Breast epithelium (tissue), 4 donors: ENCODE results near the gene CHRD. TPM values are rescaled to one million over a fixed set of nuclear protein-coding genes. Genes with fewer than 3 reads are reported as not detected.
"Not testable (repeated sequence)": the region's sequence is repeated elsewhere in the genome, so short reads cannot be mapped to it uniquely, and the experiment has no call there.

Experiments
- DNase-seq, 2 donors: peaks; one replicate each; pipeline ENCODE4 v3.0.0-alpha.2; 2019; ENCODE audit warnings: low spot score in 2 of 2
- H3K27ac ChIP-seq, 2 donors: fragments of 200-600 bp; sonication (generic) in 1 of 2; one replicate each; pipeline ENCODE4 v1.5.1; 2016 to 2019; ENCODE audit warnings: mild to moderate bottlenecking in 1 of 2
- H3K27me3 ChIP-seq, 2 donors: fragments of 200-600 bp; sonication (generic) in 1 of 2; one replicate each; pipeline versions ENCODE4 v1.5.1 to v1.6.0; 2017 to 2019; ENCODE audit warnings: control low read depth in 1 of 2, mild to moderate bottlenecking in 1 of 2
- H3K36me3 ChIP-seq: fragments of 200-600 bp; one replicate; pipeline ENCODE4 v1.5.1; 2019
- H3K4me1 ChIP-seq, 2 donors: fragments of 200-600 bp; sonication (generic); one replicate each; pipeline ENCODE4 v1.5.1; 2016 to 2019; ENCODE audit warnings: control low read depth in 1 of 2
- H3K4me3 ChIP-seq, 3 donors: fragments of 200-600 bp; sonication (generic); 1 replicate in 2 of 3; 2 replicates in 1 of 3; pipeline ENCODE4 v1.5.1; 2016 to 2019; ENCODE audit warnings: mild to moderate bottlenecking in 3 of 3, moderate library complexity in 2 of 3
- H3K9me3 ChIP-seq, 2 donors: fragments of 200-600 bp; sonication (generic) in 1 of 2; one replicate each; pipeline ENCODE4 v1.5.1; 2016 to 2019; ENCODE audit warnings: control low read depth in 1 of 2
- CTCF ChIP-seq, 3 donors: fragments of 450-650 bp; IDR thresholded peaks; one replicate each; pipeline ENCODE4 v1.5.1; 2016 to 2017; ENCODE audit warnings: antibody characterized with exemption in 3 of 3, mild to moderate bottlenecking in 3 of 3, moderate library complexity in 3 of 3
- POLR2A ChIP-seq: fragments of 450-650 bp; IDR thresholded peaks from one replicate; pipeline ENCODE4 v1.6.1; 2016; ENCODE audit warnings: antibody characterized with exemption, mild to moderate bottlenecking, moderate library complexity
- POLR2AphosphoS5 ChIP-seq, 3 donors: sonication (generic); formaldehyde crosslinking; IDR thresholded peaks; one replicate each; pipeline ENCODE4 v1.6.1; 2017; ENCODE audit warnings: antibody characterized with exemption in 3 of 3
- intact Hi-C: fragments of 100-400 bp; cut with DNase I; formaldehyde crosslinking; loops from one replicate; pipeline ENCODE4 v1.15.1; 2023; ENCODE audit warnings: low total_unique reads
- total RNA-seq, 3 donors: library from RNA; depleted of rRNA; stranded (reverse); fragments of >200 nt; gene quantifications; one replicate each; pipeline ENCODE4 v1.1.0, GENCODE V29; 2016

CHRD gene
- total RNA-seq, 3 donors from 2014 or later, result 9.6 to 20.3 (median 12.1) TPM

DNA sequence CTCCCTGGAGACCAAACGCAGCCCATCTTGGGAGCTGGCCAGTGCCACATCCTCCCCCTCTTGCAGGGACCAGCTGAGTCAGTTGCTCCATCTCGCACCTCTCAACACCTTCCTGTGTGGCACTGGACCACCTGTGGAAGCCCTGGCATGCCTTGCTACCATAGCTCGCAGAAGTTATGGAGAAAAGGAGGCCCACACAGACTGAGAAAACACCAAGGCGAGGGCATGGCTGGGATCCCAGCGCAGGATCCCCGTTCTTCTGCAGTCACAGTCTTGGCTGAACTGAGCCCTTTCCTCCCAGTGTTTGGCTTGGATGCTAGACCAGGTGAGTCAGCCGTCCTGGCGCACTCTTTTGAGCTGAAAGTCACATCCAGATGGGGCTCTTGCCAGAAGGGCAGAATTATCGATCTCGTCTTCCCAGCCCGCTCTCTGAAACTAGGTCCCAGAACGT, 46.9 kb downstream of the CHRD start:
- Histone ChIP-seq H3K4me3 (no peak overlapping the region), H3K36me3 (no peaks in the 10 kb centered on the region), H3K4me1 (no peaks in the 10 kb centered on the region), H3K9me3 (no peaks in the 10 kb centered on the region), H3K27me3 (no peaks in the 10 kb centered on the region), H3K27ac (no peak overlapping the region)
- TF ChIP-seq POLR2AphosphoS5 (IDR thresholded peaks at IDR 0.05) (no peak), CTCF (IDR thresholded peaks at IDR 0.05) (no peak), POLR2A (no peak)
- intact Hi-C loops, result no loop called here
- peak in 1 of 2 donors; percentile 65 for DNase-seq

GRCh38 chr3:184428561-184429175, 48.8 kb downstream of the CHRD start:
- intact Hi-C loops, result no loop called here
- DNase-seq, result peak in 1 of 2 donors; percentile 68
- Histone ChIP-seq H3K27ac (peak overlapping the region in 1 of 2 donors; percentile 54), H3K27me3 (no peaks in the 10 kb centered on the region), H3K4me1 (no peaks in the 10 kb centered on the region), H3K36me3 (no peaks in the 10 kb centered on the region), H3K9me3 (no peaks in the 10 kb centered on the region), H3K4me3 (no peak overlapping the region)
- no peak for TF ChIP-seq POLR2A
- no peak for TF ChIP-seq CTCF (IDR thresholded peaks at IDR 0.05)
- TF ChIP-seq POLR2AphosphoS5 (IDR thresholded peaks at IDR 0.05), result no peak

DNA sequence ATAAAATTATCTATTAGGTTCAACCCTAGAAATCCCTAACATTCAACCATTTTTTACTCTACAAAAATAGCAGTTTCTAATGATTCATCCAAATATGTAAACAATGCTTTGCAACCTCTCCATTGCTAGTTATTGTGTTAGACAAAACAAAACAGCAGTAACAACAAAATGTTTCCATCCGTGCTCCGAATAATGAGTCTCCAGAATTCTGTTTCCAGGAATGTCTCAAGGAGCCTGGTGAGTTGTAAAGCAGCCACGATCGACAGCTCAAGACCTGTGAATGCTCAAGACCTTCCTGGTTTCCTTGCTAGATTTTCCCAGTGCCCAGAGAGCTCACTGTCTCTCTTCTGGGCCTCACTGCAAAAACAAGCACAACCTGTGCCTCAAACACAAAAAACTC, 49.9 kb downstream of the CHRD start:
- no peaks in the 10 kb centered on the region for H3K4me1 ChIP-seq
- DNase-seq, result no peak

DNA sequence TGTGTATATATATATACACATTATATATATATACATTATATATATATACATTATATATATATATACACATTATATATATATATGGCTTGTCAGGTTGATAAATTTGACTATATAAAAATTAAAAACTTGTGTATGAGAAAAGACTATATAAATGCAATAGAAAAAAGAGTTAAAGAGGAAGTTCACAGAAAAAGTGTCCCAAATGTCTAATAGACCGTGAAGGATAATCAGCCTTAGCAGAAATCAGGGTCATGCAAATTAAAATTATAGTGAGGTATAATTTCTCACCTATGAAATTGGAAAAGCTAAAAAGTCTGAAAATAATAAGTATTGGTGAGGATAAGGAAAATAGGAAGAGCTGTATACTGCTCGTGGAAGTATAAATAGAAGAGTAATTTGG, 51.1 kb downstream of the CHRD start:
- TF ChIP-seq POLR2A (no peak), POLR2AphosphoS5 (IDR thresholded peaks at IDR 0.05) (no peak), CTCF (IDR thresholded peaks at IDR 0.05) (no peak)
- H3K27ac ChIP-seq, result no peak overlapping the region
- no peaks in the 10 kb centered on the region for H3K4me1 ChIP-seq
- DNase-seq, result no peak
- no peak overlapping the region for H3K4me3 ChIP-seq
- no peaks in the 10 kb centered on the region for H3K9me3 ChIP-seq
- no peaks in the 10 kb centered on the region for H3K27me3 ChIP-seq
- intact Hi-C loops, result no loop called here
- no peaks in the 10 kb centered on the region for H3K36me3 ChIP-seq

More for the DNA sequence above, 49.9 kb downstream of the CHRD start:
- no peak overlapping the region for H3K4me3 ChIP-seq
- no peaks in the 10 kb centered on the region for H3K36me3 ChIP-seq
- H3K27ac ChIP-seq, result no peak overlapping the region
- intact Hi-C loops, result no loop called here
- no peak for TF ChIP-seq POLR2A
- TF ChIP-seq POLR2AphosphoS5 (IDR thresholded peaks at IDR 0.05), result no peak
- TF ChIP-seq CTCF (IDR thresholded peaks at IDR 0.05), result no peak
- H3K9me3 ChIP-seq, result no peaks in the 10 kb centered on the region
- no peaks in the 10 kb centered on the region for H3K27me3 ChIP-seq

DNA sequence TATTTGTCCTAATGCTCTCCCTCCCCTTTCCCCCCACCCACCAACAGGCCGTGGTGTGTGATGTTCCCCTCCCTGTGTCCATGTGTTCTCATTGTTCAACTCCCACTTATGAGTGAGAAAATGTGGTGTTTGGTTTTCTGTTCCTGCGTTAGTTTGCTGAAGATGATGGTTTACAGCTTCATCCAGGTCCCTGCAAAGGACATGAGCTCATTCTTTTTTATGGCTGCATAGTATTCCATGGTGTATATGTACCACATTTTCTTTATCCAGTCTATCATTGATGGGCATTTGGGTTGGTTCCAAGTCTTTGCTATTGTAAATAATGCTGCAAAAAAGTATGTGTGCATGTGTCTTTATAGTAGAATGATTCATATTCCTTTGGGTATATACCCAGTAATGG, 53.3 kb downstream of the CHRD start:
- intact Hi-C loops, H3K27ac ChIP-seq, H3K36me3 ChIP-seq, H3K9me3 ChIP-seq, DNase-seq, H3K4me1 ChIP-seq, H3K4me3 ChIP-seq, H3K27me3 ChIP-seq: not testable (repeated sequence)
